Erythroblast (primary cell): Measurements from ENCODE around the gene METTL17.
"Not testable (repeated sequence)": the region's sequence is repeated elsewhere in the genome, so short reads cannot be mapped to it uniquely, and the experiment has no call there.

Experiments used
- DNase-seq, 2 experiments: peaks; one replicate each; lab custom pipeline; 2025; lab: John Stamatoyannopoulos, UW
- GATA1 ChIP-seq: IDR thresholded peaks from 2 replicates; pipeline ENCODE4 v1.6.1; 2011; ENCODE audit warnings: low read depth, mild to moderate bottlenecking, control low read depth, low read length, moderate library complexity
- POLR2A ChIP-seq: IDR thresholded peaks from 2 replicates; pipeline ENCODE4 v1.6.1; 2011; ENCODE audit warnings: mild to moderate bottlenecking, low read length

METTL17 gene

GRCh38 chr14:21026274-21026987 lies 36.7 kb downstream of the METTL17 start:
- no peak for DNase-seq
- TF ChIP-seq GATA1 (no peak), POLR2A (no peak)

- TF ChIP-seq POLR2A (no peak), GATA1 (no peak)
Observed at GRCh38 chr14:21026988-21027315, 37.2 kb downstream of the METTL17 start.

GRCh38 chr14:21029917-21030316 lies 40.1 kb downstream of the METTL17 start, which contains the start of gene TPPP2:
TPPP2 (plus strand) TSS chr14:21030217; CDS start chr14:21030582, 365 bp downstream.
- DNase-seq = no peak
- TF ChIP-seq POLR2A (no peak), GATA1 (no peak)

More at GRCh38 chr14:21026988-21027315, 37.2 kb downstream of the METTL17 start:
- peak in 1 of 2 experiments; percentile 21 for DNase-seq

GRCh38 chr14:21030531-21030930 lies 40.8 kb downstream of the METTL17 start:
- no peak for DNase-seq
- TF ChIP-seq GATA1 (no peak), POLR2A (no peak)

GRCh38 chr14:21032326-21033132 lies 42.7 kb downstream of the METTL17 start:
- DNase-seq = no peak
- TF ChIP-seq POLR2A = no peak
- no peak for TF ChIP-seq GATA1

GRCh38 chr14:21033133-21033698 lies 43.4 kb downstream of the METTL17 start:
- no peak for TF ChIP-seq POLR2A

GRCh38 chr14:21034707-21035106 lies 44.9 kb downstream of the METTL17 start, which contains the start of gene RNASE13:
RNASE13 (minus strand) TSS chr14:21034807; CDS start chr14:21034288, 519 bp downstream.
- TF ChIP-seq GATA1 (no peak), POLR2A (no peak)
- DNase-seq = no peak

More at GRCh38 chr14:21033133-21033698, 43.4 kb downstream of the METTL17 start:
- no peak for DNase-seq

GRCh38 chr14:21036751-21037150 lies 47.0 kb downstream of the METTL17 start:
- TF ChIP-seq POLR2A (no peak), GATA1 (no peak)
- DNase-seq = no peak

- no peak for TF ChIP-seq POLR2A
- TF ChIP-seq GATA1 = no peak
- DNase-seq = no peak
Observed at GRCh38 chr14:21037156-21037555, 47.4 kb downstream of the METTL17 start.

- TF ChIP-seq GATA1 (no peak), POLR2A (no peak)
- DNase-seq = no peak
Observed at GRCh38 chr14:21038441-21039422, 49.0 kb downstream of the METTL17 start.

GRCh38 chr14:21039585-21040369 lies 50.0 kb downstream of the METTL17 start:
- DNase-seq = peak; percentile 31 to 36

GRCh38 chr14:21040370-21040925 lies 50.7 kb downstream of the METTL17 start:
- DNase-seq = no peak

More at GRCh38 chr14:21039585-21040369, 50.0 kb downstream of the METTL17 start:
- TF ChIP-seq POLR2A (no peak), GATA1 (no peak)

GRCh38 chr14:21040941-21041340 lies 51.2 kb downstream of the METTL17 start:
- not testable (repeated sequence) for DNase-seq

More at GRCh38 chr14:21040370-21040925, 50.7 kb downstream of the METTL17 start:
- TF ChIP-seq GATA1 = no peak
- TF ChIP-seq POLR2A = no peak
